DOHH2 (cell line): ENCODE data around the gene KIF21B.

ENCODE experiments used
- H3F3A ChIP-seq: fragments of 200-600 bp; sonication (generic), shearing (Covaris generic); 2 replicates; pipeline ENCODE4 v1.6.0; 2016; ENCODE audit warnings: antibody characterized with exemption, mild to moderate bottlenecking; ENCODE audit not compliant: control insufficient read depth, insufficient read depth
- H3K27ac ChIP-seq: fragments of 200-600 bp; sonication (generic); 2 replicates; pipeline ENCODE4 v1.5.1; 2014; ENCODE audit warnings: low read depth, mild to moderate bottlenecking, low read length, moderate library complexity
- H3K27me3 ChIP-seq: fragments of 200-600 bp; sonication (generic); 2 replicates; pipeline ENCODE4 v1.6.1; 2014; ENCODE audit warnings: mild to moderate bottlenecking, low read length, mixed read lengths; ENCODE audit not compliant: control insufficient read depth
- H3K36me3 ChIP-seq: fragments of 200-600 bp; sonication (generic); 2 replicates; pipeline ENCODE4 v1.6.1; 2014; ENCODE audit warnings: mild to moderate bottlenecking, low read length, moderate library complexity, mixed read lengths; ENCODE audit not compliant: control insufficient read depth
- H3K4me1 ChIP-seq: fragments of 200-600 bp; sonication (generic); 2 replicates; pipeline ENCODE4 v1.6.1; 2014; ENCODE audit warnings: mild to moderate bottlenecking, low read length, mixed read lengths; ENCODE audit not compliant: control insufficient read depth
- H3K4me2 ChIP-seq: fragments of 200-600 bp; sonication (generic); 2 replicates; pipeline ENCODE4 v1.6.0; 2014; ENCODE audit warnings: mild to moderate bottlenecking, low read length, moderate library complexity
- H3K4me3 ChIP-seq: fragments of 200-600 bp; sonication (generic); 2 replicates; pipeline ENCODE4 v1.5.1; 2014; ENCODE audit warnings: mild to moderate bottlenecking, low read length, mixed read lengths
- H3K79me2 ChIP-seq: fragments of 200-600 bp; sonication (generic); 2 replicates; pipeline ENCODE4 v1.6.1; 2014; ENCODE audit warnings: mild to moderate bottlenecking, low read length, mixed read lengths; ENCODE audit not compliant: control insufficient read depth
- H3K9me2 ChIP-seq: fragments of 200-600 bp; sonication (generic); replicated peaks from 2 replicates; pipeline ENCODE4 v1.6.1; 2014; ENCODE audit warnings: mild to moderate bottlenecking, low read length, mixed read lengths; ENCODE audit not compliant: control insufficient read depth
- H3K9me3 ChIP-seq: fragments of 200-600 bp; sonication (generic); 2 replicates; pipeline ENCODE4 v1.6.1; 2014; ENCODE audit warnings: antibody characterized with exemption, low read length, mixed read lengths; ENCODE audit not compliant: control insufficient read depth, insufficient read depth
- H4K20me1 ChIP-seq: fragments of 200-600 bp; sonication (generic); 2 replicates; pipeline ENCODE4 v1.6.0; 2014; ENCODE audit warnings: low read depth, mild to moderate bottlenecking, antibody characterized with exemption, low read length, moderate library complexity; ENCODE audit not compliant: control insufficient read depth, insufficient read depth
- EZH2phosphoT487 ChIP-seq: fragments of 200-600 bp; sonication (generic); IDR thresholded peaks from 2 replicates; pipeline ENCODE4 v1.6.1; 2017; ENCODE audit warnings: borderline replicate concordance, mild to moderate bottlenecking, antibody characterized with exemption, low read length, moderate library complexity, mixed read lengths
- TF ChIP-seq, protein P1 (sequence below): fragments of 200-600 bp; sonication (generic); IDR thresholded peaks from one replicate; pipeline ENCODE4 v1.5.1; 2014; ENCODE audit warnings: antibody characterized with exemption, mild to moderate bottlenecking, low read depth, low read length; ENCODE audit not compliant: poor library complexity, severe bottlenecking

The KIF21B gene

GRCh38 chr1:201049248-201049831 lies 25.8 kb upstream of the KIF21B start:
- Histone ChIP-seq H3K79me2 (no peaks in the 10 kb centered on the region), H3K36me3 (no peaks in the 10 kb centered on the region), H3F3A (no peaks in the 10 kb centered on the region), H3K9me2 (no peaks in the 10 kb centered on the region), H3K4me2 (no peak overlapping the region), H3K27ac (no peak overlapping the region), H3K4me3 (no peak overlapping the region), H3K9me3 (no peaks in the 10 kb centered on the region), H4K20me1 (no peaks in the 10 kb centered on the region), H3K4me1 (0 out of 2 replicates have a peak, but pooled peaks cover 3% of the 10 kb centered on the region), H3K27me3 (peaks cover 29% of the 10 kb centered on the region)
- TF ChIP-seq EZH2phosphoT487 = no peak
- TF ChIP-seq, protein P1, sequence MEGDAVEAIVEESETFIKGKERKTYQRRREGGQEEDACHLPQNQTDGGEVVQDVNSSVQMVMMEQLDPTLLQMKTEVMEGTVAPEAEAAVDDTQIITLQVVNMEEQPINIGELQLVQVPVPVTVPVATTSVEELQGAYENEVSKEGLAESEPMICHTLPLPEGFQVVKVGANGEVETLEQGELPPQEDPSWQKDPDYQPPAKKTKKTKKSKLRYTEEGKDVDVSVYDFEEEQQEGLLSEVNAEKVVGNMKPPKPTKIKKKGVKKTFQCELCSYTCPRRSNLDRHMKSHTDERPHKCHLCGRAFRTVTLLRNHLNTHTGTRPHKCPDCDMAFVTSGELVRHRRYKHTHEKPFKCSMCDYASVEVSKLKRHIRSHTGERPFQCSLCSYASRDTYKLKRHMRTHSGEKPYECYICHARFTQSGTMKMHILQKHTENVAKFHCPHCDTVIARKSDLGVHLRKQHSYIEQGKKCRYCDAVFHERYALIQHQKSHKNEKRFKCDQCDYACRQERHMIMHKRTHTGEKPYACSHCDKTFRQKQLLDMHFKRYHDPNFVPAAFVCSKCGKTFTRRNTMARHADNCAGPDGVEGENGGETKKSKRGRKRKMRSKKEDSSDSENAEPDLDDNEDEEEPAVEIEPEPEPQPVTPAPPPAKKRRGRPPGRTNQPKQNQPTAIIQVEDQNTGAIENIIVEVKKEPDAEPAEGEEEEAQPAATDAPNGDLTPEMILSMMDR = no peak

GRCh38 chr1:201048521-201048920 lies 25.0 kb upstream of the KIF21B start:
- Histone ChIP-seq H3K79me2 (no peaks in the 10 kb centered on the region), H3K36me3 (no peaks in the 10 kb centered on the region), H4K20me1 (no peaks in the 10 kb centered on the region), H3F3A (no peaks in the 10 kb centered on the region), H3K27me3 (peaks cover 29% of the 10 kb centered on the region), H3K4me1 (0 out of 2 replicates have a peak, but pooled peaks cover 3% of the 10 kb centered on the region), H3K4me2 (no peak overlapping the region), H3K9me2 (no peaks in the 10 kb centered on the region), H3K4me3 (no peak overlapping the region), H3K27ac (no peak overlapping the region), H3K9me3 (no peaks in the 10 kb centered on the region)
- no peak for TF ChIP-seq EZH2phosphoT487
- TF ChIP-seq, protein P1 = no peak

GRCh38 chr1:201044119-201044518 lies 20.6 kb upstream of the KIF21B start:
- Histone ChIP-seq H3K79me2 (no peaks in the 10 kb centered on the region), H3K27me3 (peaks cover 15% of the 10 kb centered on the region), H3K4me3 (no peak overlapping the region), H3K27ac (no peak overlapping the region), H3K9me2 (no peaks in the 10 kb centered on the region), H4K20me1 (0 out of 2 replicates have a peak, but pooled peaks cover 3% of the 10 kb centered on the region), H3K9me3 (no peaks in the 10 kb centered on the region), H3F3A (no peaks in the 10 kb centered on the region), H3K36me3 (no peaks in the 10 kb centered on the region), H3K4me1 (no peaks in the 10 kb centered on the region), H3K4me2 (no peak overlapping the region)
- no peak for TF ChIP-seq EZH2phosphoT487
- TF ChIP-seq, protein P1 = no peak
